HL-60/S4 (cell line): ENCODE data around the gene MAPK12.

Source experiments
- in situ Hi-C: fragments of 300-500 bp; cut with MboI; formaldehyde crosslinking; loops from 2 replicates; pipeline ENCODE4 v1.14.3; 2022; ENCODE audit warnings: low sequenced_read_pairs

MAPK12 gene

DNA sequence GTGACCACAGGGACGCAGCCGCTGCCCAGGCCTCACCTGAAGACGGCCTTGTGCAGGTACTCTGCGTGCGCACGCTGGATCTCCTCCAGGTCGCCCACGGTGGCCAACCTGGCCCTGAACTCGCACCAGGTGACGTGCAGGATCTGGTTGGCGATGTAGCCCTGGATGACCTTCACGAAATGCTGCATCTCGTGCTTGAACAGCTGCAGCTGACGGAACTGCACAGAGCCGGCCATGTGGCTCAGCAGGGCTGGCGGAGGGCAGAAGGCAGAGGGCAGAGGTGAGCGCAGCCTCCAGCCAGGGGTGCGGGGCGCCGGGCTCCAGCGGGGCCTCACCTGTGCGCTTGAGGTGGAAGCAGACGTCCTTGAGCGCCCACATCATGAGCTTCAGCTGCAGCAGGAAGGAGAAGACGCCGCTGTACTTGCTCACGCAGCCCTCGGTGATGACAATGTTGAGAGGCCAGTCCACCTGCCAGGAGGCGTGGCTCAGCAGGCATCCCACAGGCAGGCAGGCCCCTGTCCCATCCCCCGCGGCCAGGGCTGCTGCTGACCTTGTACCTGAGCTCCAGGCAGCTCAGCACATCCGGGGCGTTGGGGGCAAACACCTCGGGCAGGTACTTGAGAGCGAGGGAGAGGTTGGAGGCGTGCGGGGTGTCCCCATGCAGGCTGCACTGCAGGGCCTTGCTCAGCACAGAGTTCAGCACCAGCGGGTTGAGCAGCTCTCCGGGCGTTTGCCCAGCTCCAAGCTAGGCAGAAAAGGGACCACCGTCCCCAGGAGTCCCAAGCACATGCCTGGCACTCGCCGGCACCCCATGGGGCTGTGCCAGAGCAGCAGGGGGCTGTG, 43.1 kb downstream of the MAPK12 start:
- in situ Hi-C loops = loop anchor here (25.0 kb wide), 2 partner anchors 281 to 456 kb away; no protein-coding TSS in a partner anchor

DNA sequence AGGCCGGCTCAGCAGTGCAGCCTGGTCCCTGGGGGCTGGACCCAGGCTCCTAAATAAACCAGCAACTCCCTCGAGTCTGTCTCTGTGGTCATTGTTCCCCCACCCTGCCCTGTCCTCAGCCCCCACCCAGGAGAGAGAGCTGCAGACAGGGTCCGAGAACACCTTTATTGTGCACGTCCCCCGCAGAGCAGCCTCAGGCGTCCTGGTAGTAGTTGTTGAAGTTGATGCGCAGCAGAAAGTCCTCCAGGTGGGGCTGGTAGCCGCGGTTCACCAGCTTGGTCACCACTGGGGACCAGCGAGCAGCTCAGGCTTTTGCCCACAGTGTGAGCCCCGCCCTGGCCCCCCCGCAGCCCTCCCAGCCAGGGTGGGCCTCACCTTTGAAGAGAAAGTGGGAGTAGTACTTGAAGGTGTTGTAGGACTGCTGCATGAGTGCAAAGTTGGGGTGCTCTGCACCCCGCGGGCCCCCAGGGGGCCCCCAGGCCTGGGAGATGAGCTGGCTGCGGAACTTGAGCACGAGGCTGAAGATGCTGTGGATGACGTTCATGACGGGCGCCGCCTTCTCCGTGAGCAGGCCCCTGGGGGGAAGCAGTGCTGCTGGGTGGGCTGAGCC, 43.8 kb downstream of the MAPK12 start:
- in situ Hi-C loops = loop anchor here (25.0 kb wide), 2 partner anchors 280 to 455 kb away; no protein-coding TSS in a partner anchor

GRCh38 chr22:50216684-50217520, 44.6 kb downstream of the MAPK12 start:
- in situ Hi-C loops = loop anchor here (25.0 kb wide), 2 partner anchors 280 to 455 kb away; no protein-coding TSS in a partner anchor

DNA sequence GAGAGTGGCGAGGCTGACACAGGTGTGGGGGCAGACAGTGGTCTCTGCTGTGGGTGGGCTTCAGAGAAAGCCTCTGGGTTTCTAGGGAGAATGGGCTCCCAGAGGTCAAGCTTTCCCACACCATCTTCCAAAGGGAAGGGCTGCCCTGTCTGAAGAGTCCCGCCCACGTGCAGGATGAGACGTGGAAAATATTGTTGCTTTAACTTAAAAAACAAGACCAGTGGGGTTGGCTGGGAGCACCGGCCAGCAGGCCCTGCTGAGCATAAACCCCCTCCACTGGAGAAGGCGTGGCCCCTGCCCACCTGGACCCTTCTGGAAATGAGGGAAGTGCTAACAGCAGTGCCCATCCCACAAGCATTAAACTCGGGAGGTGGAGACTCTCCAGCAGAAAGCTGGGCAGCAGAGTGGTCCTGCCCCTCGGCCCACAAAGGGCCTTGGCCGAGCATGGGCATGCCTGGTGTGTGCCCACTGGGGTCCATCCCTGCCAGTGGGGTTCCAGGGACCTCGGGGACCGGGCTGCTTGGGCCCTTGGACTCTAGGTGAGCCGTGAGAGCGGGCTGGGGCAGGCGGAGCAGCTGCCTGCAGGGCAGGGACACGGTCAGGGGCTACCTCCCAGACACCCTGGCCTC, 45.3 kb downstream of the MAPK12 start:
- in situ Hi-C loops = loop anchor here (25.0 kb wide), 2 partner anchors 279 to 454 kb away; no protein-coding TSS in a partner anchor

GRCh38 chr22:50215297-50216054, 46.0 kb downstream of the MAPK12 start:
- in situ Hi-C loops = loop anchor here (25.0 kb wide), 2 partner anchors 278 to 453 kb away; no protein-coding TSS in a partner anchor

- in situ Hi-C loops = loop anchor here (25.0 kb wide), 2 partner anchors 276 to 451 kb away; no protein-coding TSS in a partner anchor
Measured at GRCh38 chr22:50213263-50213662, 48.2 kb downstream of the MAPK12 start.

- in situ Hi-C loops = loop anchor here (25.0 kb wide), 2 partner anchors 274 to 449 kb away; no protein-coding TSS in a partner anchor
Measured at GRCh38 chr22:50211147-50211546, 50.3 kb downstream of the MAPK12 start.

GRCh38 chr22:50210378-50211139, 50.9 kb downstream of the MAPK12 start:
- in situ Hi-C loops = loop anchor here (25.0 kb wide), 2 partner anchors 273 to 448 kb away; no protein-coding TSS in a partner anchor

GRCh38 chr22:50209893-50210292, 51.6 kb downstream of the MAPK12 start:
- in situ Hi-C loops = loop anchor here (25.0 kb wide), 2 partner anchors 273 to 448 kb away; no protein-coding TSS in a partner anchor

GRCh38 chr22:50208939-50209892, 52.3 kb downstream of the MAPK12 start:
- in situ Hi-C loops = loop anchor here (25.0 kb wide), 2 partner anchors 272 to 447 kb away; no protein-coding TSS in a partner anchor

DNA sequence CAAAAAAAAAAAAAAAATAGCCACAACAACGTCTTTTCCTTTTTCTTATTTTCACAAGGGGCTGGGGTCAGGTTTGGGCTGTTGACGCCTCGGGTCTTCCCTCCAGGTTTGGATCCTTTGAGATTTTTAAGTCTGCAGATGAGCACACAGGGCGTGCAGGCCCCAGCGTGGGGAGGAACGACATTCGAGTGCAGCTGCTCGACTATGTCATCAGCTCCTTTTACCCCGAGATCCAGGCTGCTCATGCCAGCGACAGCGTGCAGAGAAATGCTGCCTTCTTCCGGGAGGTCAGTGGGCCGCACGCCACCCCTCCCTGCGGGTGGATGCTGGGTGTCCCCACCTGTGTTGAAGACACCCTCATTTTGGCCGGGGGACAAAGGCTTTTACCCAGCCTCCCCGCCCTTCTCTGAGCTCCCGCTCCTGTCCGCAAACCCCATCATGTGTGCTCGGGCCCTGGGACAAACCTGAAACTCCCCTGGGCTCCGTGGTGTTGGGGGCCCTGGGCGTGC, 53.0 kb downstream of the MAPK12 start:
- in situ Hi-C loops = loop anchor here (25.0 kb wide), 2 partner anchors 271 to 446 kb away; no protein-coding TSS in a partner anchor

GRCh38 chr22:50207383-50208140, 53.9 kb downstream of the MAPK12 start:
- in situ Hi-C loops = loop anchor here (25.0 kb wide), 2 partner anchors 270 to 445 kb away; no protein-coding TSS in a partner anchor

GRCh38 chr22:50206599-50206998, 54.9 kb downstream of the MAPK12 start:
- in situ Hi-C loops = loop anchor here (25.0 kb wide), 2 partner anchors 269 to 444 kb away; no protein-coding TSS in a partner anchor

GRCh38 chr22:50205781-50206569, 55.5 kb downstream of the MAPK12 start:
- in situ Hi-C loops = loop anchor here (25.0 kb wide), 2 partner anchors 269 to 444 kb away; no protein-coding TSS in a partner anchor

DNA sequence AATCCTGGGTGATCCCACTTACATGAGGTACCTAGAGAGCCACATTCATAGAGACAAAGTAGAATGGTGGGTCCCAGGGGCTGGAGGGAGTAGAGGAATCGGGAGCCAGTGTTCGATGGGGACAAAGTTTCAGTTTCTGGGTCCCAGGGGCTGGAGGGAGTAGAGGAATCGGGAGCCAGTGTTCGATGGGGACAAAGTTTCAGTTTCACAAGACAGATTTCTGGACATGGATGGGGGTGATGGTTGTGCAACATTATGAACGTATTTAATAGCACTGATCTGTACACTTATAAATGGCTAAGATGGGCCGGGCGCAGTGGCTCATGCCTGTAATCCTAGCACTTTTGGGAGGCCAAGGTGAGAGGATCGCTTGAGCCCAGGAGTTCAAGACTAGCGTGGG, 56.5 kb downstream of the MAPK12 start:
- in situ Hi-C loops = loop anchor here (25.0 kb wide), 2 partner anchors 268 to 443 kb away; no protein-coding TSS in a partner anchor
